Brain microvascular endothelial cell (primary cell): ENCODE results near the gene VTI1A.

Experiments used
- DNase-seq: peaks from one replicate; pipeline ENCODE4 v3.0.0-alpha.2; 2020
- H3K27ac ChIP-seq: fragments of 250-450 bp; sonication (Bioruptor Pico); 2 replicates; pipeline ENCODE4 v1.5.1; 2020; ENCODE audit warnings: mild to moderate bottlenecking, moderate library complexity
- H3K27me3 ChIP-seq: fragments of 250-450 bp; sonication (Bioruptor Pico); replicated peaks from 2 replicates; pipeline ENCODE4 v1.5.1; 2020; ENCODE audit warnings: mild to moderate bottlenecking
- H3K36me3 ChIP-seq: fragments of 250-450 bp; sonication (Bioruptor Pico); replicated peaks from 2 replicates; pipeline ENCODE4 v1.5.1; 2020; ENCODE audit warnings: mild to moderate bottlenecking
- H3K4me3 ChIP-seq: 2 replicates; pipeline ENCODE4 v1.5.1; 2011; ENCODE audit warnings: low read depth, mild to moderate bottlenecking, control low read depth, low read length, moderate library complexity
- in situ Hi-C: cut with HindIII; loops from 2 replicates; pipeline ENCODE4 v1.10.0; 2017; ENCODE audit warnings: low sequenced_read_pairs, low pct_ligation_motif_present
- TF ChIP-seq, protein P1 (sequence below): IDR thresholded peaks from 2 replicates; pipeline ENCODE4 v1.5.1; 2011; ENCODE audit warnings: low read depth, mild to moderate bottlenecking, moderate library complexity, low read length, control low read depth, inconsistent platforms; ENCODE audit errors: missing control alignments

The VTI1A gene

GRCh38 chr10:112603062-112603461 is 156.0 kb downstream of the VTI1A start:
- Histone ChIP-seq H3K4me3 (no peak overlapping the region), H3K27me3 (no peaks in the 10 kb centered on the region), H3K36me3 (no peaks in the 10 kb centered on the region), H3K27ac (no peak overlapping the region)
- in situ Hi-C loops: no loop called here
- TF ChIP-seq, protein P1, sequence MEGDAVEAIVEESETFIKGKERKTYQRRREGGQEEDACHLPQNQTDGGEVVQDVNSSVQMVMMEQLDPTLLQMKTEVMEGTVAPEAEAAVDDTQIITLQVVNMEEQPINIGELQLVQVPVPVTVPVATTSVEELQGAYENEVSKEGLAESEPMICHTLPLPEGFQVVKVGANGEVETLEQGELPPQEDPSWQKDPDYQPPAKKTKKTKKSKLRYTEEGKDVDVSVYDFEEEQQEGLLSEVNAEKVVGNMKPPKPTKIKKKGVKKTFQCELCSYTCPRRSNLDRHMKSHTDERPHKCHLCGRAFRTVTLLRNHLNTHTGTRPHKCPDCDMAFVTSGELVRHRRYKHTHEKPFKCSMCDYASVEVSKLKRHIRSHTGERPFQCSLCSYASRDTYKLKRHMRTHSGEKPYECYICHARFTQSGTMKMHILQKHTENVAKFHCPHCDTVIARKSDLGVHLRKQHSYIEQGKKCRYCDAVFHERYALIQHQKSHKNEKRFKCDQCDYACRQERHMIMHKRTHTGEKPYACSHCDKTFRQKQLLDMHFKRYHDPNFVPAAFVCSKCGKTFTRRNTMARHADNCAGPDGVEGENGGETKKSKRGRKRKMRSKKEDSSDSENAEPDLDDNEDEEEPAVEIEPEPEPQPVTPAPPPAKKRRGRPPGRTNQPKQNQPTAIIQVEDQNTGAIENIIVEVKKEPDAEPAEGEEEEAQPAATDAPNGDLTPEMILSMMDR: no peak
- no peak for DNase-seq

- Histone ChIP-seq H3K27me3 (no peaks in the 10 kb centered on the region), H3K27ac (no peak overlapping the region), H3K4me3 (no peak overlapping the region), H3K36me3 (no peaks in the 10 kb centered on the region)
- DNase-seq: no peak
- in situ Hi-C loops: no loop called here
- TF ChIP-seq, protein P1: no peak
Measured at GRCh38 chr10:112605063-112605462, 158.0 kb downstream of the VTI1A start.

DNA sequence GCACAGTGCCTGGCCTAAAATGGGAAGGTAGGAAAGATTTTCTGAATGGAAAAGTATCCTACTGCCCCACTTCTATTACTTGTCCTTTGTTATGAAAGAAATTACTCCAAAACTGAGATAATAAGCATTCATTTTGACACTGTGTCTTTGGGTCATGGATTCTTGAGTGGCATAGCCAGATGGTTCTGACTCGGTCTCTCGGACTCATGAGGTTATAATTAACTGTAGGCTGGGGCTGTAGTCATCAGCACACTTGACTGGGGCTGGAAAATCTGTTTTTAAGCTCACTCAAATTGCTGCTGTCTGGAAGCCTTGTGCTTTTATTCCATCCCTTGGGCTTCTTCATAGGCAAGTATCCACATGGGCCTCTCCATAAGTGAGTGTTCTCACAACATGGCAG is 160.5 kb downstream of the VTI1A start:
- Histone ChIP-seq H3K4me3 (no peak overlapping the region), H3K27me3 (no peaks in the 10 kb centered on the region), H3K36me3 (no peaks in the 10 kb centered on the region), H3K27ac (no peak overlapping the region)
- in situ Hi-C loops: no loop called here
- TF ChIP-seq, protein P1: no peak
- DNase-seq: no peak

DNA sequence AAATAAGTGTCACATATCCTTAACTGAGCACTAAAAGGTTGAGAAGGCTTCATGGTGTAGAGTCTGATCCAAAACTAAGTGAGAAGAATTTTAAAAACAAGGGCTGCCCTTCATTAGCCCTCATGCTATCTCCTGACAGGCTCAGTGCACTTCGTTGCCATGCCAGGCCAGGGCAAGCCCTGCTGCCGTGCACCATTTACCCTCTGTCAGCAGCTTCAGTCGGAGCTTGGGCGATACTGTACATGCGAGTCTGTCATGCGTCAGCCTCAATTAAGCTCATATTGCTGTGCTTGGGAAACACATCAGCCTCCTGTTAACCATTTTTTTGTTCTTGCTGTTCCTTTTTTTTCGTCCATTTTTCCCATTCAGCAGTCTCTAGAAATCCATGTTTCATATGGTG is 166.6 kb downstream of the VTI1A start:
- no peaks in the 10 kb centered on the region for H3K36me3 ChIP-seq
- H3K27me3 ChIP-seq: no peaks in the 10 kb centered on the region
- no peak for DNase-seq
- TF ChIP-seq, protein P1: no peak
- no peak overlapping the region for H3K27ac ChIP-seq
- H3K4me3 ChIP-seq: no peak overlapping the region
- in situ Hi-C loops: no loop called here

- no peaks in the 10 kb centered on the region for H3K36me3 ChIP-seq
- TF ChIP-seq, protein P1: no peak
- DNase-seq: no peak
- H3K27ac ChIP-seq: no peak overlapping the region
- H3K27me3 ChIP-seq: no peaks in the 10 kb centered on the region
- no peak overlapping the region for H3K4me3 ChIP-seq
- in situ Hi-C loops: no loop called here
Measured at GRCh38 chr10:112614072-112614471, 167.1 kb downstream of the VTI1A start.

DNA sequence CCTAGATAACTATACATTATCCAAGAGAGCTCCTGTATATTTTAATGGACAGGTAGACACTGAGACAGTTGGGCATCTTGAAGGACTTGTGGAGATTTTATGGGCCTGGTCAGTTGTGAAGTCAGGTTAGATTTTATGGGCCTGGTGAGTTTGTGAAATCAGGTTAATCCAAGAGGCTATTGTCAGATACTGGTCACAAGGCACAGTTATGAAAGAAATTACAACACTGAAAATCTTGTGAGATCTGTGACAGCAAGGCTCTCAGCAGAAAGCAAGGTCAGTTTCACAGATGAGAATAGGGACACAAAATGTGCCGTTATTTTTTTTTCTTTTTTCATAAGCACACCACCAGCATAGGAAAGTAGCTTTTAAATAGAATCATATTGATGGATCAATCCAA is 167.6 kb downstream of the VTI1A start:
- no peak overlapping the region for H3K4me3 ChIP-seq
- in situ Hi-C loops: no loop called here
- no peaks in the 10 kb centered on the region for H3K36me3 ChIP-seq
- DNase-seq: no peak
- no peaks in the 10 kb centered on the region for H3K27me3 ChIP-seq
- TF ChIP-seq, protein P1: no peak
- H3K27ac ChIP-seq: no peak overlapping the region
